Left forelimb (tissue), 1 donor: ENCODE measurements around the gene ARL13B.
"Not testable (repeated sequence)": the region's sequence is repeated elsewhere in the genome, so short reads cannot be mapped to it uniquely, and the experiment has no call there.

ENCODE experiments used
- DNase-seq: peaks from one replicate; pipeline ENCODE4 v3.0.0-alpha.2; 2018; ENCODE audit warnings: low spot score

Gene ARL13B

GRCh38 chr3:94063496-94064119 is 83.7 kb downstream of the ARL13B start:
- DNase-seq = no peak

- no peak for DNase-seq
Measured at GRCh38 chr3:94064243-94064860, 84.4 kb downstream of the ARL13B start.

GRCh38 chr3:94065122-94065521 is 85.2 kb downstream of the ARL13B start:
- DNase-seq = no peak

GRCh38 chr3:94065819-94066480 is 86.0 kb downstream of the ARL13B start:
- DNase-seq = no peak

GRCh38 chr3:94066506-94067500 is 86.8 kb downstream of the ARL13B start:
- DNase-seq = no peak

- no peak for DNase-seq
Measured at GRCh38 chr3:94069194-94069813, 89.3 kb downstream of the ARL13B start.

GRCh38 chr3:94070341-94070911 is 90.5 kb downstream of the ARL13B start:
- no peak for DNase-seq

GRCh38 chr3:94071713-94072284 is 91.8 kb downstream of the ARL13B start:
- no peak for DNase-seq

- no peak for DNase-seq
Measured at GRCh38 chr3:94076055-94076454, 96.1 kb downstream of the ARL13B start.

GRCh38 chr3:94080552-94080951 is 100.6 kb downstream of the ARL13B start:
- DNase-seq = not testable (repeated sequence)

- DNase-seq = no peak
Measured at GRCh38 chr3:94081884-94082283, 101.9 kb downstream of the ARL13B start.

- no peak for DNase-seq
Measured at GRCh38 chr3:94082391-94082937, 102.5 kb downstream of the ARL13B start.

- DNase-seq = no peak
Measured at GRCh38 chr3:94083261-94083660, 103.3 kb downstream of the ARL13B start.

GRCh38 chr3:94089126-94089525 is 109.2 kb downstream of the ARL13B start:
- DNase-seq = no peak

- DNase-seq = no peak
Measured at GRCh38 chr3:94092086-94092485, 112.1 kb downstream of the ARL13B start.

- no peak for DNase-seq
Measured at GRCh38 chr3:94093151-94093550, 113.2 kb downstream of the ARL13B start.

- no peak for DNase-seq
Measured at GRCh38 chr3:94095111-94095510, 115.2 kb downstream of the ARL13B start.

GRCh38 chr3:94098452-94098851 is 118.5 kb downstream of the ARL13B start:
- DNase-seq = no peak

- no peak for DNase-seq
Measured at GRCh38 chr3:94099311-94099710, 119.4 kb downstream of the ARL13B start.

GRCh38 chr3:94101860-94102259 is 121.9 kb downstream of the ARL13B start:
- no peak for DNase-seq
